H9 (cell line): Measurements from ENCODE around the gene BBX. TPM values are rescaled to one million over a fixed set of nuclear protein-coding genes. Genes with fewer than 3 reads are reported as not detected.

Source experiments
- DNase-seq: peaks from one replicate; pipeline ENCODE4 v3.0.0-alpha.2; 2017
- H2AFZ ChIP-seq: one replicate; pipeline ENCODE4 v1.6.1; 2013; ENCODE audit warnings: mild to moderate bottlenecking, low read length, control low read depth, moderate library complexity
- H2AK5ac ChIP-seq: 2 replicates; pipeline ENCODE4 v1.6.1; 2013; ENCODE audit warnings: low read length, control low read depth, mixed read lengths; ENCODE audit not compliant: insufficient read length
- H2BK120ac ChIP-seq: one replicate; pipeline ENCODE4 v1.6.1; 2013; ENCODE audit warnings: low read depth, mild to moderate bottlenecking, low read length, control low read depth, inconsistent platforms; ENCODE audit not compliant: poor library complexity, severe bottlenecking
- H2BK12ac ChIP-seq: 2 replicates; pipeline ENCODE4 v1.6.1; 2013; ENCODE audit warnings: low read length, control low read depth, mixed read lengths, low read depth; ENCODE audit not compliant: insufficient read length
- H2BK15ac ChIP-seq: 2 replicates; pipeline ENCODE4 v1.6.1; 2013; ENCODE audit warnings: low read depth, low read length, control low read depth
- H2BK20ac ChIP-seq: one replicate; pipeline ENCODE4 v1.6.1; 2013; ENCODE audit warnings: low read depth, mild to moderate bottlenecking, low read length, control low read depth, inconsistent platforms; ENCODE audit not compliant: poor library complexity, severe bottlenecking
- H2BK5ac ChIP-seq: 2 replicates; pipeline ENCODE4 v1.6.1; 2013; ENCODE audit warnings: low read length, control low read depth, mixed read lengths; ENCODE audit not compliant: insufficient read length
- H3K14ac ChIP-seq: 2 replicates; pipeline ENCODE4 v1.6.1; 2013; ENCODE audit warnings: low read length, control low read depth; ENCODE audit not compliant: insufficient read depth
- H3K18ac ChIP-seq: 2 replicates; pipeline ENCODE4 v1.6.1; 2013; ENCODE audit warnings: low read depth, mild to moderate bottlenecking, mixed read lengths, low read length, control low read depth; ENCODE audit not compliant: insufficient read length
- H3K23ac ChIP-seq: 2 replicates; pipeline ENCODE4 v1.6.1; 2013; ENCODE audit warnings: low read length, control low read depth, mixed read lengths, low read depth; ENCODE audit not compliant: insufficient read length
- H3K23me2 ChIP-seq: 2 replicates; pipeline ENCODE4 v1.6.1; 2013; ENCODE audit warnings: low read depth, mild to moderate bottlenecking, mixed read lengths, low read length, control low read depth; ENCODE audit not compliant: insufficient read length, poor library complexity, severe bottlenecking
- H3K27ac ChIP-seq: 2 replicates; pipeline ENCODE4 v1.5.1; 2013; ENCODE audit warnings: low read length, control low read depth, mixed read lengths, low read depth; ENCODE audit not compliant: insufficient read length
- H3K27me3 ChIP-seq: 2 replicates; pipeline ENCODE4 v1.6.1; 2013; ENCODE audit warnings: low read length, control low read depth, inconsistent platforms; ENCODE audit not compliant: insufficient read depth
- H3K4ac ChIP-seq: 2 replicates; pipeline ENCODE4 v1.6.1; 2013; ENCODE audit warnings: low read depth, mild to moderate bottlenecking, control low read depth, inconsistent platforms, low read length, moderate library complexity
- H3K4me1 ChIP-seq: 2 replicates; pipeline ENCODE4 v1.6.1; 2013; ENCODE audit warnings: low read length, control low read depth, inconsistent platforms; ENCODE audit not compliant: insufficient read depth
- H3K4me2 ChIP-seq: 2 replicates; pipeline ENCODE4 v1.6.1; 2013; ENCODE audit warnings: low read length, control low read depth, mixed read lengths; ENCODE audit not compliant: insufficient read length, insufficient read depth
- H3K56ac ChIP-seq: 2 replicates; pipeline ENCODE4 v1.6.1; 2013; ENCODE audit warnings: low read depth, mild to moderate bottlenecking, mixed read lengths, low read length, control low read depth; ENCODE audit not compliant: insufficient read length
- H3K79me1 ChIP-seq: 2 replicates; pipeline ENCODE4 v1.6.1; 2013; ENCODE audit warnings: low read depth, mild to moderate bottlenecking, moderate library complexity, low read length, control low read depth, inconsistent platforms; ENCODE audit not compliant: insufficient read depth, poor library complexity, severe bottlenecking
- H3K79me2 ChIP-seq: 2 replicates; pipeline ENCODE4 v1.6.1; 2013; ENCODE audit warnings: low read length, control low read depth, inconsistent platforms; ENCODE audit not compliant: insufficient read depth
- H3K9ac ChIP-seq: 2 replicates; pipeline ENCODE4 v1.6.1; 2013; ENCODE audit warnings: low read length, control low read depth, mixed read lengths; ENCODE audit not compliant: insufficient read length; ENCODE audit errors: extremely low read depth
- H3K9me3 ChIP-seq: one replicate; pipeline ENCODE4 v1.6.1; 2013; ENCODE audit warnings: low read depth, low read length, inconsistent platforms; ENCODE audit not compliant: control insufficient read depth
- H3T11ph ChIP-seq: one replicate; pipeline ENCODE4 v1.6.1; 2013; ENCODE audit warnings: mild to moderate bottlenecking, low read length, control low read depth, inconsistent platforms
- H4K20me1 ChIP-seq: one replicate; pipeline ENCODE4 v1.6.1; 2013; ENCODE audit not compliant: control insufficient read depth, insufficient read length, insufficient read depth
- H4K5ac ChIP-seq: 2 replicates; pipeline ENCODE4 v1.6.1; 2013; ENCODE audit warnings: low read depth, mild to moderate bottlenecking, mixed read lengths, low read length, control low read depth; ENCODE audit not compliant: insufficient read length
- H4K8ac ChIP-seq: replicated peaks from 2 replicates; pipeline ENCODE4 v1.6.1; 2013; ENCODE audit warnings: low read length, control low read depth, mixed read lengths, low read depth; ENCODE audit not compliant: insufficient read length
- H4K91ac ChIP-seq: 2 replicates; pipeline ENCODE4 v1.6.1; 2013; ENCODE audit warnings: low read depth, mild to moderate bottlenecking, moderate library complexity, mixed read lengths, low read length, control low read depth; ENCODE audit not compliant: insufficient read length
- H3K27ac Mint-ChIP-seq, 3 experiments: 2 replicates in 2 of 3; 3 replicates in 1 of 3; pipeline ENCODE4 v1.8.0; 2020 to 2021; ENCODE audit warnings: mixed read lengths in 3 of 3, mild to moderate bottlenecking in 1 of 3, moderate library complexity in 1 of 3
- H3K27me3 Mint-ChIP-seq: 2 replicates; pipeline ENCODE4 v1.8.0; 2021; ENCODE audit warnings: low read depth, mild to moderate bottlenecking, moderate library complexity, mixed read lengths
- H3K36me3 Mint-ChIP-seq, 3 experiments: 2 replicates in 2 of 3; 3 replicates in 1 of 3; pipeline ENCODE4 v1.8.0; 2020 to 2021; ENCODE audit warnings: low read depth in 3 of 3, mixed read lengths in 3 of 3; ENCODE audit not compliant: insufficient read depth in 1 of 3
- H3K4me1 Mint-ChIP-seq, 2 experiments: 2 replicates each; pipeline ENCODE4 v1.8.0; 2020; ENCODE audit warnings: mixed read lengths in 2 of 2
- H3K4me3 Mint-ChIP-seq, 2 experiments: 2 replicates in 1 of 2; 3 replicates in 1 of 2; pipeline ENCODE4 v1.8.0; 2020 to 2021; ENCODE audit warnings: mild to moderate bottlenecking in 2 of 2, mixed read lengths in 2 of 2, moderate library complexity in 1 of 2
- H3K9me3 Mint-ChIP-seq, 2 experiments: 2 replicates in 1 of 2; 3 replicates in 1 of 2; pipeline ENCODE4 v1.8.0; 2020; ENCODE audit warnings: mild to moderate bottlenecking in 2 of 2, mixed read lengths in 2 of 2, moderate library complexity in 1 of 2
- CTCF ChIP-seq: fragments of 200-600 bp; sonication (generic); conservative IDR thresholded peaks from 3 replicates; pipeline ENCODE4 v1.8.0; 2021; ENCODE audit warnings: antibody characterized with exemption, mild to moderate bottlenecking
- WGBS: extraction: QIAGEN DNeasy Blood & Tissue Kit; methylation state at CpG from one replicate; pipeline ENCODE4 v1.1.7; 2013; ENCODE audit warnings: missing lambda C conversion rate, low lambda C conversion rate, mixed read lengths; ENCODE audit not compliant: insufficient read length; ENCODE audit errors: extremely low coverage; 5-methylcytosine and 5-hydroxymethylcytosine counted together
- total RNA-seq: library from RNA; stranded (reverse); gene quantifications from 2 replicates; pipeline ENCODE4 v1.2.1, GENCODE V29; 2021

The BBX gene
- total RNA-seq, 1 experiment from 2014 or later: 34.8 TPM

- no peak overlapping the region for H2BK20ac ChIP-seq
- no peak overlapping the region for H3K4me2 ChIP-seq
- no peak overlapping the region for H4K8ac ChIP-seq
- H2BK120ac ChIP-seq: no peak overlapping the region
- no peak overlapping the region for H2BK15ac ChIP-seq
- no peaks in the 10 kb centered on the region for H3K27me3 ChIP-seq
- H3K23ac ChIP-seq: no peak overlapping the region
- no peak overlapping the region for H3K14ac ChIP-seq
- H3K4me3 Mint-ChIP-seq: no peak overlapping the region
- H3K4ac ChIP-seq: no peak overlapping the region
- no peak overlapping the region for H3K18ac ChIP-seq
- peaks cover 0 to 2% (median 0%) of the 10 kb centered on the region in 3 experiments; a peak in 2 of 7 replicates for H3K36me3 Mint-ChIP-seq
- TF ChIP-seq CTCF: no peak
- no peak overlapping the region for H4K5ac ChIP-seq
- no peak overlapping the region for H2AK5ac ChIP-seq
- H3K79me1 ChIP-seq: no peaks in the 10 kb centered on the region
- no peak overlapping the region for H2AFZ ChIP-seq
- no peak overlapping the region for H3K9ac ChIP-seq
- H3K4me1 ChIP-seq: peaks cover 2% of the 10 kb centered on the region; the same call in 1 of the 2 replicates
- no peak overlapping the region for H2BK12ac ChIP-seq
- H3K27ac ChIP-seq: no peak overlapping the region
- H4K20me1 ChIP-seq: no peaks in the 10 kb centered on the region
- H3K56ac ChIP-seq: no peak overlapping the region
- no peak overlapping the region for H2BK5ac ChIP-seq
- peaks cover 38 to 40% of the 10 kb centered on the region in 2 experiments for H3K4me1 Mint-ChIP-seq
- no peak overlapping the region for H3T11ph ChIP-seq
- no peaks in the 10 kb centered on the region for H3K9me3 ChIP-seq
- H3K27ac Mint-ChIP-seq: no peak overlapping the region
- no peaks in the 10 kb centered on the region for H3K27me3 Mint-ChIP-seq
- H3K9me3 Mint-ChIP-seq: no peaks in the 10 kb centered on the region
- no peaks in the 10 kb centered on the region for H3K23me2 ChIP-seq
- no peak overlapping the region for H4K91ac ChIP-seq
- no CpG with 5 or more reads among the region's 2 CpGs for WGBS
- DNase-seq: no peak
- H3K79me2 ChIP-seq: 0 out of 2 replicates have a peak, but pooled peaks cover 2% of the 10 kb centered on the region
Observed at GRCh38 chr3:107663266-107663665, 140.5 kb downstream of the BBX start.
